Measurements from ENCODE around the gene IRS2.

GRCh38 chr13:109719962-109720646 lies 66.3 kb downstream of the IRS2 start:
- TF ChIP-seq CTCF (IDR thresholded peaks at IDR 0.05): no peak
- no peak for TF ChIP-seq POLR2A (IDR thresholded peaks at IDR 0.05)
